Lower lobe of right lung (tissue), 2 donors: ENCODE measurements around the gene SLC6A7. TPM values are rescaled to one million over a fixed set of nuclear protein-coding genes. Genes with fewer than 3 reads are reported as not detected.

Source experiments
- ATAC-seq, 2 donors: fragments of 200-7000 bp; cut with Tn5 transposase; one replicate each; pipeline ENCODE4 v1.9.1; 2020 to 2022; ENCODE audit warnings: mild to moderate bottlenecking in 2 of 2, moderate library complexity in 2 of 2
- DNase-seq: peaks from one replicate; pipeline ENCODE4 v3.0.0-alpha.2; 2020
- H3K27ac ChIP-seq: fragments of 200-600 bp; one replicate; pipeline ENCODE4 v1.8.0; 2022
- H3K27me3 ChIP-seq: fragments of 200-600 bp; one replicate; pipeline ENCODE4 v1.8.0; 2022; ENCODE audit warnings: low read depth
- H3K36me3 ChIP-seq: fragments of 200-600 bp; one replicate; pipeline ENCODE4 v1.8.0; 2022; ENCODE audit warnings: mild to moderate bottlenecking
- H3K4me1 ChIP-seq: fragments of 200-600 bp; one replicate; pipeline ENCODE4 v1.8.0; 2022
- H3K4me3 ChIP-seq: fragments of 200-600 bp; one replicate; pipeline ENCODE4 v1.8.0; 2022; ENCODE audit warnings: mild to moderate bottlenecking
- H3K9me3 ChIP-seq: fragments of 200-600 bp; one replicate; pipeline ENCODE4 v1.8.0; 2022
- intact Hi-C: fragments of 100-400 bp; cut with DNase I; formaldehyde crosslinking; loops from one replicate; pipeline ENCODE4 v1.11.0; 2022
- total RNA-seq: library from RNA; stranded (reverse); fragmentation: NEBNext Ultra II Directional; extraction: Animal tissue kit (Norgen Biotek cat#: 25700); gene quantifications from one replicate; pipeline ENCODE4 v1.2.1, GENCODE V29; 2021
- TF ChIP-seq, protein P1 (sequence below): fragments of 200-600 bp; IDR thresholded peaks from one replicate; pipeline ENCODE4 v1.8.0; 2022; ENCODE audit warnings: antibody characterized with exemption, mild to moderate bottlenecking
- donor health status: DM: no; HTN: yes; CAD: no; lungs with severe emphysema.

Gene SLC6A7
- total RNA-seq, 1 donor from 2014 or later = not detected

DNA sequence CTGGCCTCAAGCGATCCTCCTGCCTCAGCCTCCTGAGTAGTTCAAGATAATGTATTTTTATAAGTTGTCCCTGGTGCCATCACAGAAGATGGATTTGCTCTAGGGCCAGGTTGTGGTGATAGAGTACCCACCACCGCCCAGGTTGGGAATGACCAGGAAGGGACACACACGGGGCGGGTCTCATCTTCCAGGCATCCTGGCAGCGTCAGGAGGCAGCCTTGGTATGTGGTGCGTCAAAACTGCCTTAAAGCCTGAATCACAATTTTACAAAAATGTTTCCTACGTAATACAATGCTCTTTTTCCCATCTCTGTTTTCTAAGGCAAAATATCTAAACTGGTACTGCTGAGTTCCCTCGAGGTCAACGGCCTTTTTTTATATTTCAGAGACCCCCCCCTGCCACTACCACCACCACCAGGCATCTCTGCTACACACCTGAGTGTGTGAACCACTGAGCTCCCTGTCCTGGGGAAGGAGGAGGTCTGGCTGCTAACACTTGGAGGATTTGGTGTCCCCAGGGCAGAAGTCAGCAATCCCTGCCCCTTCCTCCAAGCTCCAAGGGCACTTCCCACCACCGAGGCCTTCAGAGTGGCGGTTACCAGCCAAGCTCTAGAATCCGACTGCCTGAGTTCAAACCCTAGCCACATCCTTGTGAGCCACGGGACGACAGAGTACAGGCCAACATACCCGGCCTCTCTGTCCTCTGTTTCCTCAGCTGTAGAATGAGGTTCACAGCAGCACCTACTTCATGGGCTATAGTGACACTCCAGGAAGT, 47.3 kb downstream of the SLC6A7 start:
- Histone ChIP-seq H3K36me3 (no peaks in the 10 kb centered on the region), H3K9me3 (no peaks in the 10 kb centered on the region), H3K4me3 (no peak overlapping the region), H3K4me1 (no peaks in the 10 kb centered on the region), H3K27me3 (no peaks in the 10 kb centered on the region), H3K27ac (no peak overlapping the region)
- ATAC-seq = no peak
- TF ChIP-seq, protein P1, sequence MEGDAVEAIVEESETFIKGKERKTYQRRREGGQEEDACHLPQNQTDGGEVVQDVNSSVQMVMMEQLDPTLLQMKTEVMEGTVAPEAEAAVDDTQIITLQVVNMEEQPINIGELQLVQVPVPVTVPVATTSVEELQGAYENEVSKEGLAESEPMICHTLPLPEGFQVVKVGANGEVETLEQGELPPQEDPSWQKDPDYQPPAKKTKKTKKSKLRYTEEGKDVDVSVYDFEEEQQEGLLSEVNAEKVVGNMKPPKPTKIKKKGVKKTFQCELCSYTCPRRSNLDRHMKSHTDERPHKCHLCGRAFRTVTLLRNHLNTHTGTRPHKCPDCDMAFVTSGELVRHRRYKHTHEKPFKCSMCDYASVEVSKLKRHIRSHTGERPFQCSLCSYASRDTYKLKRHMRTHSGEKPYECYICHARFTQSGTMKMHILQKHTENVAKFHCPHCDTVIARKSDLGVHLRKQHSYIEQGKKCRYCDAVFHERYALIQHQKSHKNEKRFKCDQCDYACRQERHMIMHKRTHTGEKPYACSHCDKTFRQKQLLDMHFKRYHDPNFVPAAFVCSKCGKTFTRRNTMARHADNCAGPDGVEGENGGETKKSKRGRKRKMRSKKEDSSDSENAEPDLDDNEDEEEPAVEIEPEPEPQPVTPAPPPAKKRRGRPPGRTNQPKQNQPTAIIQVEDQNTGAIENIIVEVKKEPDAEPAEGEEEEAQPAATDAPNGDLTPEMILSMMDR = no peak
- intact Hi-C loops = no loop called here
- DNase-seq = no peak

DNA sequence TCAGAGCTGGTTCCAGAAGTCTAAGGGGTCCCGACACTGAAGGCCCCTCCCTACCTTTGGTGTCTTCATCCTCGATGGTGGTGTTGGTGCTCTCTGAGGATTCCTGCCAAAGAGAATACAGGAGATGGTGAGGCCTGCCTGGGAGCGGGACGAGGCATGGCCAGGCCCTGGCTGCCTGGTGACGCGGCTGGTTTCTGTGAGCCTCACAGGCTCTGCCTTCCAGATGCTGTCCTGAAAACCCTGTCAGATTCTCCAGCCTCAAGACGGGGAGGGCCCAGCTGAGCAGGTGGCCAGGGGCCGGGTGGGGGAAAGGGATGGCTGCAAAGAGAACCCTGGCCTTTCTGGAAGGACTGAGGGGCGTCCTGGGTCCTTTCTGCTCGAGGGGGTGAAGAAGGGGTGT, 48.8 kb downstream of the SLC6A7 start:
- no peaks in the 10 kb centered on the region for H3K36me3 ChIP-seq
- intact Hi-C loops = no loop called here
- no peak overlapping the region for H3K27ac ChIP-seq
- DNase-seq (no peak), ATAC-seq (no peak)
- H3K9me3 ChIP-seq = no peaks in the 10 kb centered on the region
- H3K27me3 ChIP-seq = no peaks in the 10 kb centered on the region
- no peaks in the 10 kb centered on the region for H3K4me1 ChIP-seq
- TF ChIP-seq, protein P1 = no peak
- no peak overlapping the region for H3K4me3 ChIP-seq

DNA sequence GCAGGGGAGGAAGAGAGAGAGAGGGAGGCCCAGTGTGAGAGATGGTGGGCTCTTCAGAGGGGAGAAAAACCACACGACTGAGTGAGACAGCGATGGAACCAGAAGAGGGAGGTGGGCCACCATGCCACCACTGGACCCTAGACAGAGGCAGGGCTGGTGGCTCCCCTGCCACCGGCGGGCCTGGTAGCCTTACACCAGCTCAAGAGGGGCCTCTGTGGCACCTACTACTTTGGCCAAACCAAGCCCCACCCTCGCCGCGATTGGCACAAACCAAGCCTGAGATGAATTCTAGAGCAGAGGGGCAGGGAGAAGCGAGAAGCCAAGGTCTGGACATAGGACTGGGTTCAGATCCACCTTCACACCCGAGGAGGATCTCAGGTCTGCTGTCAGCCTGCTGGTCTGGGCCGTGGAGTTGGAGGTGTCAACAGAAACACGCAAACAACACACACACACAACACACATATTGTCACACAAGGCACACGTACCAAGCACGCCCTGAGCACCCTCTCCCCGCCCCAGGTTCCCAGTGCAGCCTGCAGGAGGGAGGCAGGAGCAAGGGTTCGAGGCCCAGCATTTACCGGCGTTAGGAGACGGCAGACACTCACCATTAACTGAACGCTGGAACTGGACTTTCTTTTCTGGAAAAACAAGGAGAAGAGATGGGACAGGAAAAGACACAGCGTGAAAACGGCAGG, 49.4 kb downstream of the SLC6A7 start:
- DNase-seq (no peak), ATAC-seq (no peak)
- Histone ChIP-seq H3K36me3 (no peaks in the 10 kb centered on the region), H3K4me1 (no peaks in the 10 kb centered on the region), H3K9me3 (no peaks in the 10 kb centered on the region), H3K27me3 (no peaks in the 10 kb centered on the region), H3K4me3 (no peak overlapping the region), H3K27ac (no peak overlapping the region)
- TF ChIP-seq, protein P1 = no peak
- intact Hi-C loops = no loop called here

DNA sequence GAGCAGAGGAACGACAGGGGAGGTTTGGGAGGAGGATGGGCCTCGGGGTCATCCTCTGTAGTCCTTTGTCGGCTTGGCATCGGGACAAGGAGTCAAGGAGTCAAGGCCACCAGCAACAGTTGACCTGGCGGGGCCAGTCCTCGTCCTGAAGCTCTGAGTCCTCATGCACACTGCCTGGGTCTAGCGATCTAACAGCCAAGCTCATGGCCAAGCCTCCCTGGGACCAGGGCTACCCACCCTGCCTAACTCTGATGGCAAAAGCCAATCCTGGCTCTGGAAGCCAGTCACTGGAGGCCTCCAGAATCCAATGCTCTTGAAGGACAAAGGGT, 49.9 kb downstream of the SLC6A7 start:
- Histone ChIP-seq H3K27me3 (no peaks in the 10 kb centered on the region), H3K9me3 (no peaks in the 10 kb centered on the region), H3K36me3 (no peaks in the 10 kb centered on the region), H3K4me1 (no peaks in the 10 kb centered on the region), H3K27ac (no peak overlapping the region), H3K4me3 (no peak overlapping the region)
- intact Hi-C loops = no loop called here
- DNase-seq (no peak), ATAC-seq (no peak)
- TF ChIP-seq, protein P1 = no peak

DNA sequence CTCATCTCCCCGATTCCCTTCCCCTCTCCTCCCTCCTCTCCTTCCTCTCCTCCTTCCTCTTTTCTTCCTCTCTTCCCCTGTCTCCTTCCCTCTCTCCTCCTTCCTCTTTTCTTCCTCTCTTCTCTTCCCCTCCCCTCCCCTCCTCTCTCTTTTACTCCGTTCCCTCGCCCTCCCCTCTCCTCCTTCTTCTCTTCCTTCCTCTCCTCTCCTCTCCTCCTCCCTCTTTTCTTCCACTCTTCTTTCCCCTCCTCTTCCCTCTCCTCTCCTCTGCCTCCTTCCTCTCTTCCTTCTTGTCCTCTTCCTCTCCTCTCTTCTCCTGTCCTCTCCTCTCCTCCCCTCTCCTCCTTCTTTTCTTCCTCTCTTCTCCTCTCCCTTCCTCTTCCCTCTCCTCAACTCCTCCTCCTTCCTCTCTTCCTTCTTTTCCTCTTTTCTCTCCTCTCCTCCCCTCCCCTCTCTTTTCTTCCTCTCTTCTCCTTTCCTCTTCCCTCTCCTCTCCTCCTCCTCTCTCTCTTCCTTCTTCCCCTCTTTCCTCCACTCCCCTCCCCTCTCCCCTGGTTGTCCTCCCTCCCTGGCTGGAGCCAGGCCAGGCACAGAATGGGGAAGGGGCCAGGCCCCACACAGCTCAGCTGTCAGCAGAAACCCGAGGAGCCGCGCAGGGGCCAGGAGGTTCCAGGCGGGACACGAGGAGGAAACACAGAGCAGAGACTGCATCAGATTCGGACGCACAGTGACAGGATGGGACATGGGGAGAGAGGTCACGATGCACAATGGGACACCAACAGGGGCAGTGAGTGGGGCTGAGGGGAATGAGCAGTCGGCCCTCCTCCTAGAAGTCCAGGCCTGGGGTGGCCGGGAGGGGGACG, 51.7 kb downstream of the SLC6A7 start:
- TF ChIP-seq, protein P1 = no peak
- ATAC-seq (no peak), DNase-seq (no peak)

More for the DNA sequence above, 51.7 kb downstream of the SLC6A7 start:
- intact Hi-C loops = no loop called here
- Histone ChIP-seq H3K36me3 (no peaks in the 10 kb centered on the region), H3K27me3 (no peaks in the 10 kb centered on the region), H3K4me1 (peaks cover 7% of the 10 kb centered on the region), H3K27ac (no peak overlapping the region), H3K9me3 (no peaks in the 10 kb centered on the region), H3K4me3 (no peak overlapping the region)
